ENCODE measurements around the gene TMEM272.
A peak's percentile ranks its signal among the peaks of the same experiment; 100 is the strongest.

The TMEM272 gene

GRCh38 chr13:51814071-51814470 is 30.9 kb downstream of the TMEM272 start:
- Histone ChIP-seq H3K27ac (no peak overlapping the region), H3K36me3 (replicated peaks) (no peaks in the 10 kb centered on the region), H3K27me3 (replicated peaks) (no peaks in the 10 kb centered on the region), H3K4me3 (ENCODE audit: low read depth, low read length) (no peak overlapping the region)
- DNase-seq: no peak
- in situ Hi-C loops (cut with HindIII; ENCODE audit: low pct_ligation_motif_present, low sequenced_read_pairs): no loop called here
- TF ChIP-seq CTCF (IDR thresholded peaks at IDR 0.05; ENCODE audit: low read depth, low read length, missing control alignments): no peak

GRCh38 chr13:51811920-51812451 is 33.0 kb downstream of the TMEM272 start:
- in situ Hi-C loops (cut with HindIII; ENCODE audit: low pct_ligation_motif_present, low sequenced_read_pairs): no loop called here
- no peaks in the 10 kb centered on the region for H3K27me3 ChIP-seq (replicated peaks)
- H3K4me3 ChIP-seq (ENCODE audit: low read depth, low read length): no peak overlapping the region
- DNase-seq: no peak
- TF ChIP-seq CTCF (IDR thresholded peaks at IDR 0.05; ENCODE audit: low read depth, low read length, missing control alignments): no peak
- H3K27ac ChIP-seq: no peak overlapping the region
- H3K36me3 ChIP-seq (replicated peaks): no peaks in the 10 kb centered on the region

- Histone ChIP-seq H3K4me3 (ENCODE audit: low read depth, low read length) (no peak overlapping the region), H3K27ac (no peak overlapping the region), H3K36me3 (replicated peaks) (no peaks in the 10 kb centered on the region), H3K27me3 (replicated peaks) (no peaks in the 10 kb centered on the region)
- in situ Hi-C loops (cut with HindIII; ENCODE audit: low pct_ligation_motif_present, low sequenced_read_pairs): no loop called here
- no peak for DNase-seq
- TF ChIP-seq CTCF (IDR thresholded peaks at IDR 0.05; ENCODE audit: low read depth, low read length, missing control alignments): no peak
Observed at GRCh38 chr13:51811046-51811445, 33.9 kb downstream of the TMEM272 start.

- Histone ChIP-seq H3K27me3 (replicated peaks) (no peaks in the 10 kb centered on the region), H3K4me3 (ENCODE audit: low read depth, low read length) (no peak overlapping the region), H3K36me3 (replicated peaks) (no peaks in the 10 kb centered on the region), H3K27ac (no peak overlapping the region)
- in situ Hi-C loops (cut with HindIII; ENCODE audit: low pct_ligation_motif_present, low sequenced_read_pairs): no loop called here
- DNase-seq: no peak
- TF ChIP-seq CTCF (IDR thresholded peaks at IDR 0.05; ENCODE audit: low read depth, low read length, missing control alignments): no peak
Observed at GRCh38 chr13:51808811-51809210, 36.2 kb downstream of the TMEM272 start.

- Histone ChIP-seq H3K27me3 (replicated peaks) (no peaks in the 10 kb centered on the region), H3K27ac (no peak overlapping the region), H3K36me3 (replicated peaks) (no peaks in the 10 kb centered on the region), H3K4me3 (ENCODE audit: low read depth, low read length) (no peak overlapping the region)
- TF ChIP-seq CTCF (IDR thresholded peaks at IDR 0.05; ENCODE audit: low read depth, low read length, missing control alignments): no peak
- in situ Hi-C loops (cut with HindIII; ENCODE audit: low pct_ligation_motif_present, low sequenced_read_pairs): no loop called here
- no peak for DNase-seq
Observed at GRCh38 chr13:51807041-51807440, 37.9 kb downstream of the TMEM272 start.

- peak; percentile 28 for DNase-seq
- Histone ChIP-seq H3K36me3 (replicated peaks) (no peaks in the 10 kb centered on the region), H3K27ac (no peak overlapping the region), H3K4me3 (ENCODE audit: low read depth, low read length) (no peak overlapping the region), H3K27me3 (replicated peaks) (no peaks in the 10 kb centered on the region)
- no peak for TF ChIP-seq CTCF (IDR thresholded peaks at IDR 0.05; ENCODE audit: low read depth, low read length, missing control alignments)
- in situ Hi-C loops (cut with HindIII; ENCODE audit: low pct_ligation_motif_present, low sequenced_read_pairs): no loop called here
Observed at GRCh38 chr13:51806566-51806965, 38.4 kb downstream of the TMEM272 start.

Measured in brain microvascular endothelial cell (primary cell).